GM04504 (cell line): ENCODE results near the gene ABCC9.

Experiments used
- DNase-seq: peaks from one replicate; pipeline ENCODE4 v3.0.0-alpha.2; 2012; ENCODE audit warnings: low read depth

The ABCC9 gene

DNA sequence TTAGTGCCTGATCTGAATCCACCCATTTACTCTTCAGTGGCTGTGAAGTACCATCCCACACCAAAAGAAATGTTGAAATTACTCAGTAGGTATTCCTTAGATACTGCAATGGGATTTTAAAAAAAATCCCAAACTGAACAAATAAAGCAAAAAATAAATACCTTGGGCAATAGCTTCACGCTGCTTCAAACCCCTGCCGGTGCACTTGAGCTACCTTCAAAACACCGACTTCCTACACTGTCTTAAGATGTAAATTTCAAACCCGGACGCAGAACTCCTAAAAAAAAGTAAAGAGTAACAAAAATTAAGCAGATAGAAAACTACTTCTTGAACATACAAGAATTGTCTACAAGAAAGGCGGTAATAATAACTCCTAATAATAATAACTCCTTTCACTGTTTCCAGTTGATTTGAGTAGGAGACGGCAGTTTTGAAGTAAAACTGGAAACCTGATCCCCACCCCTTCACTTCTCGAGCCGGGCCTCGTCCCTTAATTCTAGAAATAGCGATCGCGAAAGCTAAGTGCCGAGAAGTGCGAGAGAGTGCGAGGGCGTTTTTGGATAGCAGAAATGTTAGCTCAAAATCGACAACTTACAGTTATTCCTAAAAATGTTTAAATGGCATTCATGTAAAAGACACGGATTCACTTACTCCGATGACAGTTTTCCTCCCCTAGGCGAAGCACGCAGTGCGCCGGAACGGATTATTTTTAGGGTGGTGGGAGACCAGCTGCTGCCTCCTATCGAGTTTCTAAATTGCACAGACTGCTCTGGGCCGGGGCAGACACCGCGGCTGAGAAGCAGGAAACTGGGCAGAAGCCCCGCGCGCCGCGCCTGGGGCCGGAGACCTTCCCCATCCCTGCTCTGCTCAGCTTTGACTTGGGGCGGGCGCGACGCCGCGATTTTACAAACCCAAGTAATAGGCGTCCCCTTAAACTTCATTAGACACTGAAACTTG is at the start of gene ABCC9:
Gene ABCC9, minus strand, starts transcription at position 878 of the 957 bp plus-strand sequence. CDS start 4,752 bp downstream, outside the sequence.
- no peak for DNase-seq

DNA sequence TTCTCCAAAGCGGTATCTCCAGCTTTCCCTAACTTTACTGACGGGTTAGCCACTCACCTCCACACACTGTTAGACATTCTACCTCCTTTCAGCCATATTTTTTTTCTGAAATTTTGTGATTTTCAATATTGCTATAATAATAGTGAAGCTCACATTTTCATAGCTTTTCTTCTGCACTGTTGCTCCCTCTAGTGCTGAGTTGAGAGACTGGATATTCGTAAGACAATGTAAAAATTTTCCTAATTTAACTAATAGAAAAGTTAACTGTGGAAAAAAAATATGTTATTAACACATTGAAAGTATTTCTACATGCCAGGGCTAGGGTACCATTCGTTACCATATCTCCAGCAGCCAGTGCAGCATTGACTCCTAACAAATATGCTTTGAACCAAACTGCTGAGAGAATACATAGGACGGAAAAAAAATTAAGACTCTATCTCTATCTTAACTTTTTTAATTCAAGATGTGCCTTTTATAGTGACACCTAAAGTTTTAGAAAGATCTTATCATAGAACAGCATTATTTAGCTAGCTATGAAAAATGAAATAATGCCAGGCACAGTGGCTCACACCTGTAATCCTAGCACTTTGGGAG is 48.7 kb upstream of the ABCC9 start:
- no peak for DNase-seq

DNA sequence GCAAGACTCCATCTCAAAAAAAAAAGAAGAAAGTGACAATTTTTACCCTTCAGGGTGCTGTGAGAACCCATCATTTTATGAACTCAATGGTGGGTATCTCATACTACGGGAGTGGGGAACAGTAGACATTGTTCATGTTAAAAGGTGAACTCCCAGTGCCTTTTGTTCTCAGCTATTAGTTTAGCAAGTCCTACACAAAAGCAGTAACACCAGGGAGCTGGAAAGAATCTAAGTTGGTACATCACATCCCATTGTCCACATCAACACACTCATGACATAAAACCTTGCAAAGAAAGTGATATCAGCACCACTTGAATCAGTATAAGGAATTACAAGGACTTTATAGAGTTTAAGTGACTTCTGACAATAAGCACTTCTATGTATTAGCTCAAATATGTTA is 47.4 kb upstream of the ABCC9 start:
- DNase-seq: no peak

DNA sequence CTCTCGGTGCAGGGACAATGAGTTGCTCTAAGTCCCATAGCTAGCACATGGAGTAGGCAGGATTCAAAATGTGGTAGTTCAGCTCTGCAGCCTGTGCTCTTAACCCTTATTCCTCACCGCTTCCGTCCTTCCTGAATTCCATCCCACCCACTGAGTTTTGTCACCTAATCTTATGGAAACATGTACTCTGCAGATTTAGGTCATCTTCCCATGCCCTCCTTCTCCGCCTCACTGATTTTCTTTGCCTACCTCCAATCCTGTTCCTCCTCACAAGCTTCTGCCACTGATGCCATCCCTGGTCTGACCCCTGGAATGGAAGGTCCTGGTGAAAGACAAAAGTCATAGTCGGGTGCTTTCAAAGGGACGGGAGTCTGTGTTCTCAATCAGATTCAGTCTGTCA is 46.5 kb upstream of the ABCC9 start:
- DNase-seq: no peak

DNA sequence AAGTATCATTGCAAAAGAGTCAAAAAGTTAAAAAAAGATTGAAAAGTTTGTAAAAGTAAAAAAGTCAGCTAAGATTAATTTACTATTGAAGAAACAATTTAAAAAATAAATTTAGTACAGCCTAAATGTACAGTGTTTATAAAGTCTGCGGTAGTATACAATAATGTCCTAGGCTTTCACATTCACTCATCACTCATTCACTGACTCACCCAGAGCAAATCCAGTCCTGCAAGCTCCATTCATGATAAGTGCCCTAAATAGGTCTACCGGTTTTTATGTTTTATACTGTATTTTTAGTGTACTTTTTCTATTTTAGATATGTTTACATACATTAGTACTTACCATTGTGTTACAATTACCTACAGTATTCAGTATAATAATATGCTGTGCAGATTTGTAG is 43.9 kb upstream of the ABCC9 start:
- DNase-seq: no peak

DNA sequence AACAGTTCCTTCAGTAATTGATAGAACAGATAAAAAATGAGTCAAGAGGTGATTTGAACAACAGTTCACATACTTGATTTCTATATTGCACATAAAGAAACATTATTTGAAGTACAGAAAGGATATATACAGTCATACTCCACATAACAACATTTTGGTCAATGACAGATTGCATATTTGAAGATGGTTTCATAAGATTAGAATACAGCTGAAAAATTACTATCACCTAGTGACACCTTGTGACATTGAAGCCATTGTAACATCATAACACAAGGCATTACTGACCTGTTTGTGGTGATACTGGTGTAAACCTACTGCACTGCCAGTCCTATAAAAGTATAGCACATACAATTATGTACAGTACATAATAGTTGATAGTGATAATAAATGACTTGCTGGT is 43.1 kb upstream of the ABCC9 start:
- DNase-seq: no peak

DNA sequence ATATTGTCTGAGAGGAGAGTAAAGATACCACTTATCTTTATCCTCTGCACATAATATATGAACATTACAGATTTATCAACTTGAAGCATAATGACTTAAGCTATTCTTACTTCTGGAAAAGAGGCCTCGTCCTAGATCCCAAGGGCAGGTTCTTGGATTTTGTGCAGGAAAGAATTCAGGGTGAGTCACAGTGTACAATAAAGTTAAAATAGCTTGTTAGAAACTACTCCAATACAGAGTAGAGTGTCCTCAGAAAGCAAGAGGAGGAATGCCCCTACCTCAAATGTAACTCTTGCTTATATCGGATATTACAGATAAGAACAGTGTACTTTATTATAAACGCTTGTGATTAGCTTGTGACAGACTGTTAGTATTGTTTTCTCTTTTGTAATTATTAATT is 41.9 kb upstream of the ABCC9 start:
- no peak for DNase-seq

DNA sequence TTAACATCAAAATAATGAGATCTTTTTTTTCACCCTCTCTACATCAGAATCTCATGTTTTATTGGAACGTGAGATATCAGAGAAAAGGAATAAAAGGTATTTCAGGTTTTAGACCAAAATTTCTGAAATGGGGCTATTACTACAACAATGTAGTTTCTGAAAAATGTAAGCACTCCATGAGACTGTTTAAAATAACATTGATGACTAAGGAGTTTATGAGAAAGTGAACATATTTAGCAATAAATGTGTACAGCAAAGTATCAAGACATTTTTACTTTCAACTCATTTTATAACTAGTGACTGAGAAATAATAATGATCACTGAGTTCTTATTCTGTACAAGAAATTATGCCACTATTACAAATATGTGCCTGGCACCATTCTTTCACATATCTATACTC is 39.3 kb upstream of the ABCC9 start:
- no peak for DNase-seq

DNA sequence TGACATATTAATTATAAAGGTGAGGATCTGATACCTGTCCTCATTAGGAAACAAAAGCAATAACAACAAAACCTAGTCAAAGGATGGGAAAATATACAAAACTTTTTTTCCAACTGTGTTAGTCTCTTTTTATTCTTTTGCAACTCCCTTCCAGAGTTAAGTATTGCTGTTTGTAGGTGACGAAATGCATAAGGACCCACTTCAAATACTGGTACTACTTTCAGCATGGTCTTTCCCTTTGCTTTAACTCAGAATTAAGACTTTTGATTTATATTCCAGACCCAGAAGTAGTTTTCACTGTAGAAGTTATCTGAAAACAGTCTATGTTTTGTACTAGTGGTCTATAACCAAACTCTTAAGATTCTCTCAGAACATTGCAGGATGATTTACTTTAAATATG is 34.1 kb upstream of the ABCC9 start:
- no peak for DNase-seq

DNA sequence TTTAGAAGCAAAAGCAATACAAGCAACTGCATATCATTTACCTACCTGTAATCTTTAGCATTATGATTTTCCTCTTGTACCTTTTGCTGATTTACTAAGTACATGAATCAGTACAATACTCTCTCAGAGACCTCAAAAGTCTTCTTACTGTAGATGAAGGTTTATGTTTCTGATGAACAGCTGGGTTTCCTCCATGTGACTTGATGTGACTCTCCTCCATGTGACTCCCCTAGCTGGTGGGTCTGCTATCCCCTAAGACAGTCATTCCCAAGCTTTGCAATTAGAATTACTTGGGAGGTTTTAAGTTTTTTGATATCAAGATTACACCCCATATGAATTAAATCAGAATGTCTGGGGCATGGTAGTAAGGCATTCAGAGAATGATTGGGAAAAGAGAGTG is 32.0 kb upstream of the ABCC9 start:
- no peak for DNase-seq

DNA sequence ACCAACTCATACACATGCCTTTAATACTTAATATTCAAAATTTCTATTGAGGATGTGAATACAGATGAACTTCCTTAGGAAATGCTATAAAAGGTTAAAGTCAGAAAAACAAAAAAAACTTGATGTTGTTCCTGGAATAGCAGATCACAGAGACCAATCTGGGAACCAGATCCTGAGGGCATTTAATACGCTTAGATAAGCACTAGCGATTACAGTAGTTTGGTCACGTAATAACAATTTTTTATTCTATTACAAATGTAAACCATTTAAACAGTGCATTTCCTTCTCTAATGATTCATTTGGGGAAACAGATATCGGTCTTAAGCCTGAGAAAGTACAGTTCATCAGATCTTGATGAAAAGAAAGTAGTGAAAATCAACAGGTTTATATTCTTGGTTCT is 30.8 kb upstream of the ABCC9 start:
- no peak for DNase-seq

DNA sequence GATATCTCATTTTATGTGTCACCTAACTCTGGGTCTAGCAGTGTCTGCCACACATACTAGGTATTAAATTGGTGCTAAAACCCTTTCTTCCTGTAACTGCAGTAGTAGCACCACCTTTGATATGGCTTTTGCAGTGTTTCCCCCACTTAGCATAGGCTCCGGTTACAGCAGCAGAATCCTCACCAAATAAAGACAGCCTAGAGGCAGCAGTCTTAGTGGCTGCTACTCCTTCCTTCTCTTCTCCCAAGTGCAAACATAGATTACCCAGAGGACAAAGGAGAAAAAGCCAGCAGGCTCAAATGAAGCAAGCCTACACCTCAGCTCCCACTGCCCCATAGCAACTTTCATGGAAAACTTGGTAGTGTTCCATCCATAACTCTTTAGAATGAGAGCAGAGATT is 30.1 kb upstream of the ABCC9 start:
- no peak for DNase-seq

DNA sequence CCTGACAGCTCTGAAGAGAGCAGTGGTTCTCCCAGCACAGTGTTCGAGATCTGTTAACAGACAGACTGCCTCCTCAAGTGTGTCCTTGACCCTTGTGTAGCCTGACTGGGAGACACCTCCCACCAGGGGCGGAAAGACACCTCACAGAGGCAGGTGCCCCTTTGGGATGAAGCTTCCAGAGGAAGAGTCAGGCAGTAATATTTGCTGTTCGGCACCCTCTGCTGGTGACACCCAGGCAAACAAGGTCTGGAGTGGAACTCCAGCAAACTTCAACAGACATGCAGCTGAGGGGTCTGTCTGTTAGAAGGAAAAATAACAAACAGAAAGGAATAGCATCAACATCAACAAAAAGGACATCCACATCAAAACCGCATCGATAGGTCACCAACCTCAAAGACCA is 21.6 kb upstream of the ABCC9 start:
- no peak for DNase-seq

DNA sequence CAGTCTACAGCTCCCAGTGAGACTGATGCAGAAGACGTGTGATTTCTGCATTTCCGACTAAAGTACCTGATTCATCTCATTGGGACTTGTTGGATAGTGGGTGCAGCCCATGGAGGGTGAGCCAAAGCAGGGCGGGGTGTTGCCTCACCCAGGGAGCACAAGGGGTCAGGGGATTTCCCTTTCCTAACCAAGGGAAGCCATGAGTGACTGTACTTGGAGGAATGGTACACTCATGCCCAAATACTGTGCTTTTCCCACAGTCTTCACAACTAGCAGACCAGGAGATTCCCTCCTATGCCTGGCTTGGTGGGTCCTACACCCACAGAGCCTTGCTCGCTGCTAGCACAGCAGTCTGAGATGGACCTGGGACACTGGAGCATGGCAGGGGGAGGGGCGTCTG is 21.0 kb upstream of the ABCC9 start:
- no peak for DNase-seq

DNA sequence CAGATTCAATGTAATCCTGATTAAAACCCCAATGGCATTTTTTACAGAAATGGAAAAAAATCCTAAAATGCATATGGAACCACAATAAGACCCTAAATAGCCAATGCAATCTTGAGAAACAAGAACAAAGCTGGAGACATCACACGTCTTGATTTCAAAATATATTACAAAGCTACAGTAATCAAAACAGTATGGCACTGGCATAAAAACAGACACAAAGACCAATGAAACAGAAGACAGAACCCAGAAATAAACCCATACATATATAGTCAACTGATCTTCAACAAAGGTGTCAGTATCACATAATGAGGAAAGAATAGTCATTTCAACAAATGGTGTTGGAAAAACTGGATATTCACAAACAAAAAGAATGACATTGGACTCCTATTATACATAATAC is 9.4 kb upstream of the ABCC9 start:
- no peak for DNase-seq

DNA sequence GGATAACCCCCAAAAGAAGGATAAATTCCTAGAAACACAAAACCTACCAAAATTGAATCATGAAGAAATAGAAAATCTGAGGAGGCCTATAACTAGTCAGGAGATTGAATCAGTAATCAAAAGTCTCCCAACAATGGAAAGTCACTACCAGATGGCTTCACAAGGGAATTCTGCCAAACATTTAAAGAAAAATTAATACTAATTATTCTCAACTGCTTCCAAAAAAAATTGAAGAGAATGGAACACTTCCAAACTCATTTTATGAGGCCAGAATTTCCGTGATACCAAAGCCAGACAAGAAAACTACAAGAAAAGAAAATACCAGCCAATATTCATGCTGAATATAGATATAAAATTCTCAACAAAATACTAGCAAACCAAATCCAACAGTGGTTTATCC is 7.8 kb upstream of the ABCC9 start:
- DNase-seq: no peak

DNA sequence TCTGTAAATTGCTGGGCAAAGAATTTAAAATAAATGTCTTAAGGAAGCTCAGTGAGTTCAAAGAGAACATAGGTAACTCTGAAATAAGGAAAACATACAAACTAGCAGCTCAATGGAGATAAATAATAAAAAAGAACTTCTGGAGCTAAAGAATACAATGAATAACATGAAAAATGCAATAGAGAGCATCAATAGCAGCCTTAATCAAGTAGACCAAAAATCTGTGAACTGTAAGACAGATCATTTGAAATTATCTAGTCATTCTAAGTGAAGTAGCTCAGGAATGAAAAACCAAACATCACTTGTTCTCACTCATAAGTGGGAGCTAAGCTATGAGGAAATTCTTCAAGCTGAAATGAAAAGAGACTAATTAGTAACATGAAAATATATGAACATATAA is 5.8 kb upstream of the ABCC9 start:
- no peak for DNase-seq

DNA sequence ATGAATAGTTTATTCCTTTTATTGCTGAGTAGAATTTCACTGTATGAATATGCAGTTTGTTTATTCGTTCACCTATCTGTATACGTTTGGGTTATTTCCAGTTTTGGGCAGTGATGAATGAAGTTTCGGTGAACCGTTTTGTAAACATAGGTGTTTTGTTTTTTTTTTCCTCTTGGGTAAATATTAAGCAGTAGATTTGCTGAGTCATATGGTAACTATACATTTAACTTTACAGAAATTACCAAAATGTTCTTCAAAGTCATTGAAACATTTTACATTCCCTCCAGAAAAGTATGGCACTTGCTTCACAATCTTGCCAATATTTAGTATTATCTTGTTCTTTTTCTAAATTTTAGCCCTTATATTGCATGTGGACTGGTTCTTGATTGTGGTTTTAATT is 3.8 kb upstream of the ABCC9 start:
- no peak for DNase-seq

DNA sequence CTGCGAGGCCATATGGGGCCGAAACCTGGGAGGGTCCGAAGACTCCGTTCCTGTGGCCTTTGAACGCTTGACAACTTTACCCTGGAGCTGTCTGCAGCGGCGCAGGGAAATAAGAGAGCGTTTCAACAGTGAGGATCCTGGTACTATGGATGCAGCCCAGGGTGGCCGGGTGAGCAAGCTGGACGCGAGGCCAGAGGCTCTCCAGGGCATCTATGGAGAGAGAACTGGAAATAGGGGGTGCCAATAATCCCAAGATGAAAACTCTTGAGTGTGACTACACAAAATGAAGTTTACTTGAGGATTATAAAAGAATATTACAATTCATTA is 1.1 kb upstream of the ABCC9 start:
- DNase-seq: no peak

DNA sequence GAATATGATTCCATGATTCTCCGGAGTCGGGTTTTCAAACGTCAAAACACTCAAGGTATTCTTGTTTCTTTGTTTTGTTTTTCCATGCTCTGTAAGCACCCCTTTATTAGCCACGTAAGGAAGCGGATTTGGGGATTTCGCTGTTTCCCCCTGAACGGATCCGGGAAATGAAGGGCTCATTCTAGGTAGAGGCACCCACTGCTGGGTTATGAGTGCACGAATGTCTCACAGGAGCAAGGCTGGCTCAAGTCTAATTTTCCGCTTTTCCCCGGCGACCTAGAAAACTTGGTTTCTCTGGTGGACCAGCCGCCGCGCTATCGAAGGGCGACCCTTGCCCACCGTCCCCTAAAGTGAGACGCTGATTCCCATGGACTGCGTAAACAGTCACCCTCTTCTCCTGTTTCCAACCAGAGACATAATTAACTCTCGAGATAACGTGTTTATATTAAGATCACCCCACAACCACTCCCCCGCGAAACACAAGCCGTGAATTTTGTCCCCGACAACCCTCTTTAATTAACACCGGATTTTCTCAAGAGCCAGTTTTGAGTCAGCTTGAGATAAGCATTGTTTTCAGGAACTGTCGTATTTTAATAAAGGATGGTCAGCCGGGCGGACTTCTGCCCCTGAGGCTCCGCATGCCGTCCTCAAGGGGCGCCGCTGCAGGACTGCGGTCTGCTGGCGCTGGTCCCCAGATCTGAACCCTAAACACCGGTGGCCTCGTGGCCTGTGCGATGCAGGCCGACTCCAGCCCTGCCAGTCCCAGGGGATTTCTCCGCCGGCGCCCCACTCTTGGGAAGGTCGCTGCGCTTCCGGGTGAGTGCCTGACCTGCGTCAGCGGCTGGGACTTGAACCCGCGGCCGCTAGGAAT is 515 bp upstream of the ABCC9 start:
- peak; percentile 15 for DNase-seq

DNA sequence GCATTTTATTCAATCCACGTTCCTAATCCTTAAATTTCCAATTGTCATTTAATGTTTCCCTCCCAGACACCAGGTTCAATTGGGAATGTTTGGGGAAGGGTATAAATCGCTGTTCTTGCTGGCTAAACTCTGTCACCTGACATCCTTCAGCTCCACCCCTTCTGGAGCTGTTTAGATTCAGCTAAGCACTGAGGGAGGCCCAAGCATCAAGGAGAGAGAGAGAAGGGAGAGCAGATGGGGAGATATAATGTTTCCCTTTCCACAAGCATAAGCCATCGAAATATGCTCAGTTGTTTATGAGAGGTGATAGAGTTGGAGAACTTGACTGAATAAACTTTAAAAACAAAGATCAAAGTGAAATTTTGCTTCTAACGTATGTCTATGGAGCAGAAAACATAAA is 1.8 kb downstream of the ABCC9 start:
- DNase-seq: no peak

DNA sequence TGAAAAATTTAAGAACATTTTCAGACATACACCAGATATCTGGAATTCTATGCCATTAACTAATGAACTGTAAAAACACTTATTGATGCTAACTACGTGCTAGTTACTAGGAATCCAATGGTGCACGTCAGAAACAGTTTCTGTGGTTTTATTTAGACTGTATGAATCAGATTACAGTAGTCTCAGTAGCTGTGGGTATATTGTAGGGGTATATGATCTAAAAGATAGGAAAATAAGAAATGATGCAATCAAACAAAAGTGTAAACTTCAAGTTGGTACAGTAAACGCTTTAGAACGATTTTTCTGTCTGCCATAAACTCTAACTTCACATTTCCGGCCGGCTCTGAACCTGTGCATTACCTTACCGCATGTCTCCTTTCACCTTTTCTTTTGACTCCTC is 2.3 kb downstream of the ABCC9 start:
- no peak for DNase-seq

DNA sequence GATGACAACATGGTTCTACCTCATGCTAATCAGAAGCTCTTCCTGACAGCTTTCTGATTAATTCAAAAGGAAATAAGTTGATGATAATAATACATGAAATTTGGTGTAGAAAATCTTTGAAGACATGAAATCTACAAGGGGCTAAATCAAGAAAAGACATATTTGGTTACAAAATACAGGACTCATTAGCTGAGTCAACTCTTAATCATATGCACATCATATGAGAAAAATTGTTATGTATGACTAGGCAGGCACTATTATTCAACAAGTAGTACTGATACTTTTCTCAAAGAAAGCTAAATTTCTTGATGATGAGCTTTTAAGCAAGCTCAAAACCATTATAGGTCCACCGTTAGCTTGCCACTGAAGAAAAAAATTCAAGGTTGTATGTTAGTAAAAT is 7.1 kb downstream of the ABCC9 start:
- DNase-seq: no peak
